Mesendoderm (in vitro differentiated cells): ENCODE measurements around the gene PSTPIP2.

ENCODE experiments used
- DNase-seq: peaks from one replicate; pipeline ENCODE4 v3.0.0; 2013
- H2AK5ac ChIP-seq: 2 replicates; pipeline ENCODE4 v1.6.1; 2013; ENCODE audit warnings: low read length, inconsistent platforms
- H2BK120ac ChIP-seq: 2 replicates; pipeline ENCODE4 v1.6.1; 2013; ENCODE audit warnings: low read depth, mild to moderate bottlenecking, low read length, moderate library complexity, mixed read lengths
- H2BK15ac ChIP-seq: replicated peaks from 2 replicates; pipeline ENCODE4 v1.6.1; 2013; ENCODE audit warnings: low read depth, mild to moderate bottlenecking, moderate library complexity
- H2BK5ac ChIP-seq: 2 replicates; pipeline ENCODE4 v1.6.1; 2013; ENCODE audit warnings: low read length, inconsistent platforms
- H3K18ac ChIP-seq: 2 replicates; pipeline ENCODE4 v1.6.1; 2013; ENCODE audit warnings: mild to moderate bottlenecking, low read length, mixed read lengths
- H3K23ac ChIP-seq: one replicate; pipeline ENCODE4 v1.6.1; 2013; ENCODE audit warnings: low read length
- H3K27ac ChIP-seq: 2 replicates; pipeline ENCODE4 v1.5.1; 2013; ENCODE audit warnings: low read depth, mild to moderate bottlenecking, inconsistent platforms, low read length, moderate library complexity
- H3K27me3 ChIP-seq: 2 replicates; pipeline ENCODE4 v1.6.1; 2013; ENCODE audit warnings: low read length, control low read depth, mild to moderate bottlenecking, inconsistent platforms; ENCODE audit not compliant: insufficient read depth, poor library complexity
- H3K36me3 ChIP-seq: 2 replicates; pipeline ENCODE4 v1.6.1; 2013; ENCODE audit warnings: low read length, inconsistent platforms; ENCODE audit not compliant: control insufficient read depth, insufficient read depth
- H3K4ac ChIP-seq: one replicate; pipeline ENCODE4 v1.6.1; 2013; ENCODE audit warnings: low read depth, mild to moderate bottlenecking, low read length, moderate library complexity
- H3K4me1 ChIP-seq: 2 replicates; pipeline ENCODE4 v1.6.1; 2013; ENCODE audit warnings: low read depth, low read length, inconsistent platforms; ENCODE audit not compliant: control insufficient read depth
- H3K4me2 ChIP-seq: 2 replicates; pipeline ENCODE4 v1.6.1; 2013; ENCODE audit warnings: low read length
- H3K4me3 ChIP-seq: 2 replicates; pipeline ENCODE4 v1.5.1; 2013; ENCODE audit warnings: mild to moderate bottlenecking, low read length
- H3K56ac ChIP-seq: one replicate; pipeline ENCODE4 v1.6.1; 2013; ENCODE audit warnings: low read length
- H3K79me1 ChIP-seq: 2 replicates; pipeline ENCODE4 v1.6.1; 2013; ENCODE audit warnings: low read length, inconsistent platforms
- H3K79me2 ChIP-seq: 2 replicates; pipeline ENCODE4 v1.6.1; 2013; ENCODE audit warnings: mild to moderate bottlenecking, low read length; ENCODE audit not compliant: control insufficient read depth, insufficient read depth
- H3K9ac ChIP-seq: 2 replicates; pipeline ENCODE4 v1.6.1; 2013; ENCODE audit warnings: low read length, inconsistent platforms
- H4K5ac ChIP-seq: one replicate; pipeline ENCODE4 v1.6.1; 2013; ENCODE audit warnings: low read length
- H4K8ac ChIP-seq: one replicate; pipeline ENCODE4 v1.6.1; 2013; ENCODE audit warnings: low read depth, mild to moderate bottlenecking, control low read depth, low read length, moderate library complexity
- WGBS: extraction: QIAGEN DNeasy Blood & Tissue Kit; methylation state at CpG from one replicate; pipeline ENCODE4 v1.1.7; 2013; ENCODE audit warnings: low lambda C conversion rate, missing lambda C conversion rate; ENCODE audit not compliant: insufficient coverage; ENCODE audit errors: extremely low coverage; 5-methylcytosine and 5-hydroxymethylcytosine counted together

Gene PSTPIP2

DNA sequence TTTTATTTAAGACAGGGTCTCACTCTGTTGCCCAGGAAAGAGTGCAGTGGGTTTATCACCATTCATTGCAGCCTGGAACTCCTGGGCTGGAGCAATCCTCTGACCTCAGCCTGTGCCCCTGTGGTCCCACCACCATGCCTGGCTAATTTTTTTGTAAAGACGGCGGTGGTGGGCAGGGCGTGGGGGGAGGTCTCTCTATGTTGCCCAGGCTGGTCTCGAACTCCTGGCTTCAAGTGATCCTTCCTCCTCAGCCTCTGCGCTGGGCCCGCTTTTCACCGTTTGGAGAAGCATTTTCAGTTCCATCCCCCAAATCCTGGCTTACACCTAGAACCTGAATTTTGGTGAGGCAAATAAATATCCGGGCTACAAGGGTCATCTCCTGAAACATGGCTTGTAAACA is 27.4 kb upstream of the PSTPIP2 start:
- Histone ChIP-seq H4K8ac (no peak overlapping the region), H3K79me2 (peaks cover 30% of the 10 kb centered on the region), H3K18ac (no peak overlapping the region), H3K4me3 (no peak overlapping the region), H3K79me1 (no peaks in the 10 kb centered on the region), H3K9ac (no peak overlapping the region), H4K5ac (no peak overlapping the region), H2AK5ac (no peak overlapping the region), H3K36me3 (no peaks in the 10 kb centered on the region), H3K27me3 (no peaks in the 10 kb centered on the region), H2BK5ac (no peak overlapping the region), H2BK15ac (no peak overlapping the region), H3K4me1 (peaks cover 3% of the 10 kb centered on the region), H3K27ac (no peak overlapping the region), H3K56ac (no peak overlapping the region), H3K23ac (no peak overlapping the region), H2BK120ac (no peak overlapping the region), H3K4me2 (no peak overlapping the region), H3K4ac (no peak overlapping the region)
- no peak for DNase-seq
- no CpG with 5 or more reads among the region's 8 CpGs for WGBS

DNA sequence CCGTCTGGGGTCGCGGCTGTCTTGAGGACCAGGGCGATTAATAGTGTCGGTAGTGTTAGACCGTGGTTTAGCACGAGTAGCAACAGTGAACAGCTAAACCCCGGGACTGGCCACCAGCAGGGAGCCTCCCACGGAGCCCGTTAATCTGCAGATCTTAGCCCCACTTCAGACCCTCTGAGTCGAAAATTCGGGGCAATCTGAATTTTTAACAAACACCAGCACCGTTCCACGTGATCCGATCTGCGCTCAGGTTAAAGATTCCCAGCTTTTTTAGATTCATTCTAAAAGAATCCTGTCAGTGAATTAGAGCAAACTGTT is 26.5 kb upstream of the PSTPIP2 start:
- Histone ChIP-seq H3K36me3 (no peaks in the 10 kb centered on the region), H3K18ac (peak overlapping the region; percentile 85), H3K4me2 (peak overlapping the region; percentile 38), H2BK120ac (no peak overlapping the region), H3K79me2 (peaks cover 34% of the 10 kb centered on the region), H3K79me1 (peaks cover 2% of the 10 kb centered on the region), H3K23ac (no peak overlapping the region), H3K4ac (peak overlapping the region; percentile 50), H3K27me3 (no peaks in the 10 kb centered on the region), H3K27ac (peak overlapping the region; percentile 79), H2BK5ac (peak overlapping the region; percentile 86), H3K56ac (peak overlapping the region; percentile 100), H3K9ac (peak overlapping the region; percentile 79), H3K4me3 (no peak overlapping the region), H4K8ac (peak overlapping the region; percentile 30), H2BK15ac (no peak overlapping the region), H4K5ac (no peak overlapping the region), H2AK5ac (no peak overlapping the region), H3K4me1 (peaks cover 3% of the 10 kb centered on the region)
- WGBS: no CpG with 5 or more reads among the region's 16 CpGs
- DNase-seq: no peak

- H3K27ac ChIP-seq: peak within 1 kb of the TSS; percentile 79
- H3K4me3 ChIP-seq: peak within 1 kb of the TSS; percentile 96
- H2BK5ac ChIP-seq: peak within 1 kb of the TSS; percentile 94
- H3K23ac ChIP-seq: peak within 1 kb of the TSS; percentile 82
- peak within 1 kb of the TSS; percentile 30 for H4K8ac ChIP-seq
- peaks cover 40% of the 10 kb centered on the region for H3K79me2 ChIP-seq
- H2BK15ac ChIP-seq: peak within 1 kb of the TSS; percentile 89
- peak within 1 kb of the TSS; percentile 100 for H3K56ac ChIP-seq
- peaks cover 3% of the 10 kb centered on the region for H3K4me1 ChIP-seq
- peak within 1 kb of the TSS; percentile 75 for H2AK5ac ChIP-seq
- H3K79me1 ChIP-seq: peaks cover 2% of the 10 kb centered on the region
- peak within 1 kb of the TSS; percentile 84 for H3K4ac ChIP-seq
- H3K18ac ChIP-seq: peak within 1 kb of the TSS; percentile 85
- peak within 1 kb of the TSS; percentile 12 for H4K5ac ChIP-seq
- H2BK120ac ChIP-seq: peak within 1 kb of the TSS; percentile 5
- H3K36me3 ChIP-seq: no peaks in the 10 kb centered on the region
- peak within 1 kb of the TSS; percentile 50 for H3K4me2 ChIP-seq
- no CpG with 5 or more reads among the region's 53 CpGs for WGBS
- peak; percentile 92 for DNase-seq
- no peaks in the 10 kb centered on the region for H3K27me3 ChIP-seq
- peak within 1 kb of the TSS; percentile 97 for H3K9ac ChIP-seq
These were observed 25.9 kb upstream of the PSTPIP2 start, which contains the start of gene ATP5F1A for GRCh38 chr18:46097801-46098615. Gene ATP5F1A (minus strand): TSS chr18:46098296. CDS start chr18:46098231, 65 bp downstream.

DNA sequence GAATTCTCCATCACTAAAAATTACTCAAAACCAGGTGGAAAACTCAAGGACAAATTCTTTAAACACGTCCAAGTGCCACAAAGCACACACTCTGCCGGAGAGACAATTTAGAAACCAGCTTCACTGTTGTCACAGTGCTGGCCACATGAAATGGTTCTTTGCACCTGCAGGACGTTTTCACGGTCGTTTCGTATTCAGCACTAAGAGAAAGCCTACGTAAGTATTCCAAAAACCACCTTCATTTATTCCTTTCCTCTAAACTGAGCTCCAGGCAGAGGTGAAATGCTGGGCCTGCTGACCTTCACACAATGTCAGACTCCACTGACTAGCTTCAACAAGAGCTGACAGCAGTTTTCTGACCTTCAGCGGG is 25.4 kb upstream of the PSTPIP2 start:
- peak overlapping the region; percentile 97 for H3K9ac ChIP-seq
- peaks cover 2% of the 10 kb centered on the region for H3K79me1 ChIP-seq
- no peaks in the 10 kb centered on the region for H3K27me3 ChIP-seq
- H3K36me3 ChIP-seq: no peaks in the 10 kb centered on the region
- peak overlapping the region; percentile 94 for H2BK5ac ChIP-seq
- H3K79me2 ChIP-seq: peaks cover 43% of the 10 kb centered on the region
- peak overlapping the region; percentile 75 for H2AK5ac ChIP-seq
- H3K4me1 ChIP-seq: peaks cover 3% of the 10 kb centered on the region
- peak overlapping the region; percentile 82 for H3K23ac ChIP-seq
- no peak for DNase-seq
- peak overlapping the region; percentile 24 for H3K18ac ChIP-seq
- H3K27ac ChIP-seq: peak overlapping the region; percentile 46
- H3K4me3 ChIP-seq: peak overlapping the region; percentile 96
- peak overlapping the region; percentile 50 for H3K4me2 ChIP-seq
- H4K5ac ChIP-seq: no peak overlapping the region
- H4K8ac ChIP-seq: no peak overlapping the region
- peak overlapping the region; percentile 100 for H3K56ac ChIP-seq
- H2BK120ac ChIP-seq: peak overlapping the region; percentile 5
- WGBS: no CpG with 5 or more reads among the region's 8 CpGs
- H3K4ac ChIP-seq: peak overlapping the region; percentile 84
- no peak overlapping the region for H2BK15ac ChIP-seq

DNA sequence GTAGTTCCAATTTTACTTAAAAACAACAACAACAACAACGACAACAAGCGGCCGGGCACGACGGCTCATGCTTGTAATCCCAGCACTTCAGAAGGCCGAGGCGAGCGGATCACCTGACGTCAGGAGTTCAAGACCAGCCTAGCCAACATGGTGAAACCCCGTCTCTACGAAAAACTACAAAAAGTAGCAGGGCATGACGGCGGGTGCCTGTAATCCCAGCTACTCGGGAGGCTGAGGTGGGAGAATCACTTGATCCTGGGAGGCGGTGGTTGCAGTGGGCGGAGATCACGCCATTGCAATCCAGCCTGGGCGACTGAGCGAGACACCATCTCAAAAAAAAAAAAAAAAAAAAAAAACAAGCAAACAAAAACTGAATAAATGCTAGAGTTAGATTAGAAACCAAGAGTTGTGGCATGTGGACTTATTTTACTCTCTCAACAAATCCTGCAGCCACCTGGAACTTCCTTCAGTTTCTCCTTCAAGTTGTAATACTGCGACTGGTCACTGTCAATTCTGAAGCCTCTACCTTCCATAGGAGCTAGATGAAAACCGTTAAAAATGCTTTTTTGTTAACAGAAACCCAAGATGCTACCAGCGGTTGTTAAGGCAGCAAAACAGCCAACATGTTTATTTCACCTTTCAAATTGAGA is 24.7 kb upstream of the PSTPIP2 start:
- Histone ChIP-seq H3K36me3 (no peaks in the 10 kb centered on the region), H3K23ac (no peak overlapping the region), H3K4me2 (peak overlapping the region; percentile 50), H3K4me3 (peak overlapping the region; percentile 96), H2BK5ac (no peak overlapping the region), H3K79me2 (peaks cover 43% of the 10 kb centered on the region), H3K27ac (no peak overlapping the region), H2AK5ac (no peak overlapping the region), H4K8ac (no peak overlapping the region), H3K4me1 (peaks cover 3% of the 10 kb centered on the region), H3K9ac (peak overlapping the region; percentile 97), H3K27me3 (no peaks in the 10 kb centered on the region), H3K4ac (no peak overlapping the region), H2BK15ac (no peak overlapping the region), H2BK120ac (no peak overlapping the region), H3K18ac (no peak overlapping the region), H4K5ac (no peak overlapping the region), H3K56ac (peak overlapping the region; percentile 45), H3K79me1 (peaks cover 2% of the 10 kb centered on the region)
- DNase-seq: peak; percentile 14
- WGBS: no CpG with 5 or more reads among the region's 22 CpGs
